ENCODE measurements around the gene ARHGAP26. TPM values are rescaled to one million over a fixed set of nuclear protein-coding genes. Genes with fewer than 3 reads are reported as not detected.
"Not testable (repeated sequence)": the region's sequence is repeated elsewhere in the genome, so short reads cannot be mapped to it uniquely, and the experiment has no call there.

The ARHGAP26 gene
- polyA plus RNA-seq, 4 donors = 10.4 to 12.2 (median 11.0) TPM

DNA sequence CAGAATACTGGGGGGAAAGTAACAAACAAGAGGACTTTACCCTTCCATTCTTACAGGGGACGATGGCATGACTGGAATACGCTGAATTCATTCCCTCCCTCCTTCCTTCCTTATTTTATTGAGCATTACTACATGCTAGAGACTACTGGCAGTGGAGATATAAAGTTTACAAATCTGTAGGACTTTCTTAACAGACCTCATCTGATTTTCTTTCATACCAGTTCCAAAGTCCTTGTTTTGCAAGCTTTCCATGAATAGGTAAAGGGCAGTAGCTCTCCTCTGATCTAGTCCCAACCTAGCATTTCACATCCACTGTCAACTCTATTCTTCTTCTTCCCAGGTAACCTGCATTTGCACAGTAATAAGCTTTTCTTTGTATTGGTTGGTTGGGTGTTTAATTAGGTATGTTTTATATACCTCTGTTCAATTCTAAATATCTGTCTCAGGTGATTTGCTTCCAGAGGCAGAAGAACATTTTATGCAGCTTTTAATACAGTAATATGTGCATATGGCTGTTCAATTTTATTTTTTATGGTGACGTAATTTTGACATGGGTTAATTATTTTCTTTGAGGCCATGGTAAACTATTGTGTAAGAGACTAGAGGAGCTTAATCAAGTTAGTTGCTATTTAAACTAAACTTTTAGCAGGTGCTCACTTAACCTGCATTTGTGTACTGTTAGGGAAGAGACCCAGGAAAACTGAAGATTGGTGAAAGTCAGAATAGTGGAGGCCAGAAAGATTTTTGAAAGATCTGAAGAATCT is 150.9 kb downstream of the ARHGAP26 start:
- no peak for DNase-seq (ENCODE audit: low read depth in 4 of 4, low spot score in 3 of 4)

DNA sequence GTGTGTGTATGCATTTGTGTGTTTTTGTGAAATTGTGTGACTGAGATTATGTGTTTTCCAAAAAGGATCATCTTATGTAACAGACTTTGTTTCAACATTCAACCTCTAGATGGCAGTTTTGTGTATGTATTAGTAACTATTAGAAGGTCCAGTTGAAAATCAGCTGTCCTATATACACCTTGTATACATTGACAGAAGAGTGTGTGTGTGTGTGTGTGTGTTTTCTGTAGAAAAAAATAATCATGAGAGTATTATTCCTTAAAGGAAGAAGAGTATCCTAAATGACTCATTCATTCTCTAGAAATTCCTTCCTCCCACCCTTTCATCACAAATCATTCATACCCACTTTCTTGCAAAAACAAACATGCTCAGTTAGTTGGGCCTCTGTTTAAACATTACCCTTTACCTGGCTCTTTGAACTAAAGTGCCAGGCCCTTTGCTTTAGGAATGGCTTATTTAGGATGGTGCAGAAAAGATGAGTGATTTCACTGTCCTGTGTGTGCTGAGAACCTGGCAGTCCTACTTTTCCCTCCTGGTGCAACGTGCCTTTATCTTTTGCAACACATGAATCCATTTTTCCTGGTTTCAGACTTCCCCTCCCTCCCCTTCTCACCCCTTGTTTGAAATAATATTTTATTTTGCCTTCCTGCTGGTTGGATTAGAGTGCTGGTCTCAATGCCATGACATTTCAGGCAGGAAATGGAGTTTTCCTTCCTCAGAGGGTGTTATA is 152.2 kb downstream of the ARHGAP26 start:
- no peak for DNase-seq (ENCODE audit: low read depth in 4 of 4, low spot score in 3 of 4)

DNA sequence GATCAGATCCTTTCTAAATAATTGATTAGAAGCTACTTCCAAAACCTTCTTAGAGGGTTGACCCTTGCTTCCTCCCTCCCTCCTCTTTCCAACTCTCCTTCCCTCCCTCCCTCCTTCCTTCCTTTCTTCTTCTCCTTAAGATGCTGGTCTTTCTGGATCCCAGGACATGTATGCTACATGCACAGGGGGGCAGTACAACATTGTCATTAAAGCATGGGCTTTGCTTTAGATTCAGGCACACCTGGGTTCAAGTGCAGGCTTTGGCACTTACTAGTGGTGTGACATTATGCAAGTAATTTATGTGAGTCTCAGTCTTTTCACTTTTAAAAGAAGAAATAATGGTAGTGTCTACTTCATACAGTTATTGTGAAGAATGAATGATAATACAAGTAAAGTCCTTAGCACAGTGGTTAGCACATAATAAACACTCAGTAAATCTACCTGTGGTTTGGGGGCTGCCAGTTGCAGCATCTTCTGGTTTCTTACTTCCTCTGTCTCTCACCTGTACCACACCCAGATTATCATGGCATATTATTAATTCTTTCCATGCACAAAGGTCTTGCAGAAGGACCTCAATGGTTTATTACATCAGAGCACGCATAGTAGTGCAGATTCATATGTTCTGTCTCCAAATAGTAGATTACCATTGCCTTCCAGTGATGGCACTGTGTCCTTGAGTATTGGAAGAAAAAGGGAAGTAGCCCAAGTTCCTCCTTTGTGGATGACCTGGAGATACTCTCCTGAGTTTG is 154.1 kb downstream of the ARHGAP26 start:
- DNase-seq (ENCODE audit: low read depth in 4 of 4, low spot score in 3 of 4) = no peak

DNA sequence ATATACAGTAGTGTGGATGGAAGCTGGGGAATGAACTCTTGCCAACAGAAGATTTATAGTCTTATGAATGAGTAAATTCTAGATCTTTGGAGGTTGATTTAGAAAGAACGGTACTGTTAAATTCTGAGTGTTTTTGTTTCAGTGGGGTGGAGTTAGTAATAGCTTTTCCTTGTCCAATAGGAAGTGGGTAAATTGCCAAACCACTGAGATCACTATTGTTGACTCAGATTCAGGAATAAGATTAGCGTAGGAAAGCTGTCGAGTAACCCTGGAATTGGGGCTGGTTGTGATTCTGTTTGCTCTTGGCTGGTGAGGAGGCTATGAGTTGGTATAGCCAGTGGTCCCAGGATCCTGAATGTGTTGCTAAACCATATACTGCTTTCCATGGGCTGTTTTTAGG is 155.6 kb downstream of the ARHGAP26 start:
- no peak for DNase-seq (ENCODE audit: low read depth in 4 of 4, low spot score in 3 of 4)

DNA sequence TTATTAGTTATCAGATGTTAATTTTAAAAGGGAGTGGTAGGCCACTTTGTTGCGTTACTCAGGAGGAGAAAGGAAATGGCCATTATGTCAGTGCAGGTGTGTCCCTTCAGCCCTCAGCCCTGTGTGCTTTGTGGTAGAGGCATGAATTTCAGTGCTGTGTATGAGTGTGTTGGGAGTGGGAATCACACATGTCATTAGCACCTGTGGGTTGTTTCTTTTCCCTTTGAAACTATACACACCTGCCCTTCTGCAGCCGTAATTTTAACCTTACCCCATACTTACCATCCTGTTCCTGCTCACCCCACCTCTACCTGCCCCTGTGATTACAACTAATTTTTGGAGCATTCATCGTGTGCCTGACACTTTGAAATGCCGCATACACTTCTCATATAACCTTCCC is 156.4 kb downstream of the ARHGAP26 start:
- DNase-seq (ENCODE audit: low read depth in 4 of 4, low spot score in 3 of 4) = no peak

DNA sequence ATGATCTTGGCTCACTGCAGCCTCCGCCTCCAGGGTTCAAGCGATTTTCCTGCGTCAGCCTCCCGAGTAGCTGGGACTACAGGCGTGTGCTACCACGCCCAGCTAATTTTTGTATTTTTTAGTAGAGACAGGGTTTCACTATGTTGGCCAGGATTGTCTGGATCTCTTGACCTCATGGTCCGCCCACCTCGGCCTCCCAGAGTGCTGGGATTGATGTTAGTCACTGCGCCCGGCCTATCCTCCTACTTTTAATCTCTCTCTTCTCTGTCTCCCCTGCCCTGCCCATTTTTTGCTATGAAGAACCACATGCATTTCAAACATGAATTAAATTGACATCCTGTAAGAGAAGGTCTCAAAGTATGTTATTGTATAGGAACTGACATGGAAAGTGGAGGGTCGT is 158.8 kb downstream of the ARHGAP26 start:
- DNase-seq (ENCODE audit: low read depth in 4 of 4, low spot score in 3 of 4) = not testable (repeated sequence)

DNA sequence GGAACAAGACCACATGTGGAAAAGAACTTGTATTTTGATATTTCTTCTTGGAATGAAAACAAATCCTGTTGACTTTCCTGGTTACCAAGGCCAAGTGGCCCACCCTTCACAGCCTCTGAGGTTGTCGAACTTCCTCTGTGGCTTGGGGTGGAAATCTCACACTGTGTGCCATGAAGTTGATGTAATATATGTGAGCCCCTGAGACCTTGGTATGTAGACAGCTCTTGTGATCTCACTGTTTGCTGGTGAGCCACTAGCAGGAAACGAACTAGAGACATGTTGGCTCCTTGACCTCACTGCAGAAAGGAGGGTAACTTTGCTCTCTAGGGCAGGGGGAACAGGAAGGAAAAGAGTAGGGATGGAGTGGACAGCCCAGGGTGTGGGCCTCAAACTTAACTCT is 159.4 kb downstream of the ARHGAP26 start:
- no peak for DNase-seq (ENCODE audit: low read depth in 4 of 4, low spot score in 3 of 4)

DNA sequence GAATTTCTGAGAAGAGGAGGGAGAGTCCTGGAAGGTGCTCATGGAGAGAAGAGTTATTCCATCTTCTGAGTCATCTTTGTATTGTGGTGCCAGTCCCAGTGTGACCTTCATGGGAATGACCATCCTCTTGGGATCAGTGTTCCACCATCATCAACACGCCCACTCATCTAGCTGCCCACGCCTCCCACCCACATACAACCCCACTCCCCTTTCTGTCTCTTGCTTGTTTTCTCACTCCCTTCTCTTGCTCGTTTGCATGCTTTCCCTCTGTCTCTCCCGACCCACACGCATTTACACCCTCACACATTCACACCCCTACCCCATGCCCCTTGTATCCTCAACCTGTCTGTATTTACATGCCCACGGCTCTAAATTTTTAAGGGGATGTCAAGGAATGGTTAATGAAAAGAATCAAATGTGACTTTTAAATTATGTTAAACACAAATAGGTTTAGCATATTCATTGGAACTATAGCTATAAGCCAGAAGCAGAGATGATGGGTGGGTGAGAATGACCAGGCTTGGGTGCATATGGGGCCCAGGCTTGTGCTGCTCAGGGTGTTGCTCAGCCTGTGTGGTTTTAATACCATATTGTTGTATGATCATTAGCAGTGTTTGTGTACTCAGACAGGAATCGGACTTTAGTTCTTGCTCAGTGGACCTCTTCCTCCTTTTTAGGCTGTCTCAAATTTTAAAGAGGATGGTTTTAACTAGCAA is 160.4 kb downstream of the ARHGAP26 start:
- DNase-seq (ENCODE audit: low read depth in 4 of 4, low spot score in 3 of 4) = no peak

DNA sequence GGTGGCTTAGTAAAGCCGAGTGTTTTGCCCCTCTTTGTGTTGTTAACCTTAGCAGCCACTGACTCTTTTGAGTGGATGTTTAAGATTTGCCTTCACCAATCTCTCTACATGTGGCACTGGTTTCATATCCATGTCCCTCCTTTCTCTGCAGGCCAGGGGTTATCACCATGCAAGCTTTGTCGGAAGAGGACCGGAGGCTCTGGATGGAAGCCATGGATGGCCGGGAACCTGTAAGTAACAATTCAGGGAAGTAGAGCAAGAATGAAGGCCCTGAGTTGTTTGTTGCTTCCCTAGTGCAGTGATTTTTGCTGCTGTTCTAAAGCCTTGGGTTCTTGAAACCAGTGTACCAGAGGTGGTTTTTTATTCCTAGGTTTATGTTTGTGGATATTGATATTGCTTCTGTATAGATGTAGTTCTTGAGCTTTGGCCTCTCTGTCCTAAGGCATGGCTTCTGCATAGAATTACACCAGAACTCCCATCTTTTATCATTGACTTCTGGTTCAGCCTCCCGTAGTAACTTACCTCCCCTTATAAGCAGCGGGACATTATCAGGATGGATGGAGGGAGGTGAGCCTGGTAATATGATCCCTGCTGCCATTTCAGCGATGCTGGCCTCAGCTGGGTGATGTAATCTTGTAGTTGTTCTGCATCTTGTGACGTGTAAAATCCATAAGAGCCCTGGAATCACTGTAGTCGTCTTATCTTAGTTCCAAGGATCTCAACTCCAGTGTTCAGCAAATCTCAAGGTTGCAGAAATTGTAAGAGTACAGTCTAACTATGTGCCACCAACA is 161.9 kb downstream of the ARHGAP26 start:
- no peak for DNase-seq (ENCODE audit: low read depth in 4 of 4, low spot score in 3 of 4)

DNA sequence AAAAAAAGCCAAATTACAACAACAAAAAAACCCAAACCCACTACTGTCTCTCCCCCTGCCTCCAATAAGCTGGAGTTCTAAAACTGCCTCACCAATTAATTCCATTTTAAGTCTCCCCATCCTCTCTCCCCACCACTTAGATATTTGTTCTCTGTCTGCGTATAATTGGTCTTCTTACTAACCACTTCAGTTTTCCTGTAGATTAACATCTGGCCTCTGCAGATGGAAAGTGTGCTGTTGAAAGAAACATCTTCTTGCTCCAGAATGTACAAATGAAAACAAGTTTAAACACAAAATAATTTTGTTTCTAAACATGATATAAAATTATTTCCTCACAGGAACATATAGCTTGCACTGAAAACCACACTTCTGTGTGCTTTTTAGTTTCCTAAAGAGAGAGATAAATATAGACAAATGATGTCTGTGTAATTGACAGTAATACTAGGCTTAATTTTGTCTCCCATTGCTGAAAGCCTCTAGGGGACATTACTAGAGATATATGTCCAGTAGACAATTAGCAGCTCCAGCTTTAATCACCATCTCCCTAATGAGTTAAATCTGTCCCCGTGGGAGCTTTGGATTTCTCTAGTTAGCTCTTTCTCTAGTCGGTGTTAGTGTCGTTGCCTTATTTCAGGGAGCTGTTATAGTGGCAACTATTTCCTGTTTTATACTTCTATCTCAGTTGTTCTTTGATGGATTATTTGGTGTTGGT is 164.0 kb downstream of the ARHGAP26 start:
- DNase-seq (ENCODE audit: low read depth in 4 of 4, low spot score in 3 of 4) = no peak

DNA sequence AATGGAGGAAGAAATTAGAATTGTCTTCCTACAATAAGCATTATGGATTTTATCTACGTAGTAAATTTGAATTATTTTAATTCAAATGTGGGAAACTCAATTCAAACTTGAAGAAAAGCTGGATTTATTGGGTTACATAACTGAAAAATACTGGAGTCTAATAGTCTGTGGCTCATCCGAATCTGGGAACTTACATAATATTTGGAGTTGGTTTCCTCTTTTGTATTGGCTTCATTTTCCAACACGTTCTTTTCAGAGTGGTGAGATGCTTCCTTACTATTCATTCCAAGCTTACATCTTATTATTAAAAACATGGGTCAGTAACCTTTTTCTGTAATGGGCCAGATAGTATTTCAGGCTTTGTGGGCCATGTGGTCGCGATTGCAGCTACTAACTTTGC is 164.8 kb downstream of the ARHGAP26 start:
- DNase-seq (ENCODE audit: low read depth in 4 of 4, low spot score in 3 of 4) = no peak

DNA sequence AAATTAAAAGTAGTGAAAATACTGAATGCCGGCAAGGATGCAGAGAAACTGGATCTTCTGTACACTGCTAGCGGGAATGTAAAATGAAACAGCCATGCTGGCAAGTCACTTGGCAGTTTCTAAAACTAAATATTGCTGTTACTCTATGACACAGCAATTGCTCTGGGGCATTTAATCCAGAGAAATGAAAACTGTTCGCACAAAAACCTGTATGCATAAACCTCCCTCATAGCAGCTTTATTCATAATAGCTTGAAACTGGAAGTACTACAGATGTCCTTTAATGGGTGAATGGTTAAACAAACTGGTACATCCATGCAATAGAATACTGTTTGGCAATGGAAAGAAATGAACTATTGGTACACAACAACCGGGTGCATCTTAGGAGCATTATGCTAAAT is 167.2 kb downstream of the ARHGAP26 start:
- DNase-seq (ENCODE audit: low read depth in 4 of 4, low spot score in 3 of 4) = no peak

DNA sequence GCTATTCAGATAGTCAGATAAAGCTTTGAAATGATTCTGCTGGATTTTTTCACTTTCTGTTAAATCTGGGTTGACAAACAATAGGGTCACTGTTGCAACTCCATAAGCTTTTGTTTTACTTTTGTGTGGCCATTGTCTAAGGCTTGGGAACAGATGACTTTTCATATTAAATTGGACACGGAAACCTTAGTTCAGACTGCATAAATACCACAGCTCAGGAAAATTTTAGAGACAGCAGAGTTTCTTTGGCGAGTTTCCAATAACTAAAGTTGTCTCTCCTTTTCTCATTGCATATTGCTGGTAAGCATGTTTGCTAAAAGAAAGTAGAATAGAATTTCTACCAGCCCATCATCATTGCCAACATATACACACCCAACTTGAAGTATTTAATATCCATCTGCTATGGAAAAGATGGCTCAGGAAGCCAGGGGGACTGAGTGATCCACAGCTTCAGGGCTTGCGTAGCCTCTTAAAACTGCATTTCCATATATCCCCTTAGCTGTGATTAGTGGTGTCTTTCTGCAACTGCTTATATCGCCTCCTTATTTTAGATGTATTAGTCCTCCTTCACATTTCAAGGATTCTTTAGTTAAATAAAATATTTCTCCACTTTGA is 168.2 kb downstream of the ARHGAP26 start:
- DNase-seq (ENCODE audit: low read depth in 4 of 4, low spot score in 3 of 4) = no peak

DNA sequence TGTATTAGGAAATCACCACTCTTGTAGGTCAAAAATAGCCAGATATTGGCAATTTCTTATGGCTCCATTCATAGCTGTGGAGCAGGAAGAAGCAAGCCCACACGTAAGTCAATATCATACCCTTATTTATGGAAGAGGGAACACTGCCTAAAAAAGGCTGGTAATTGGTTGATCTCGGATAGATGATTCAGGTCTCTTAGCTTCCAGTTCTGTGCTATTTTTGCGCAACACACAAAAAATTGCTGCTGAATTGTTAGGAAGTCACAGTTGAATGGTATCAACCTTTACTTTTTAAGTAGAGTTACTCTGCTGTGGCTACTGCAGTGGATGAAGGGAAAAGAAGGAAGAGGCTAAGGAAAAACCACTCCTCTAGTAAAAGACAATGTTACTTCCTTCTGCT is 168.8 kb downstream of the ARHGAP26 start:
- no peak for DNase-seq (ENCODE audit: low read depth in 4 of 4, low spot score in 3 of 4)

DNA sequence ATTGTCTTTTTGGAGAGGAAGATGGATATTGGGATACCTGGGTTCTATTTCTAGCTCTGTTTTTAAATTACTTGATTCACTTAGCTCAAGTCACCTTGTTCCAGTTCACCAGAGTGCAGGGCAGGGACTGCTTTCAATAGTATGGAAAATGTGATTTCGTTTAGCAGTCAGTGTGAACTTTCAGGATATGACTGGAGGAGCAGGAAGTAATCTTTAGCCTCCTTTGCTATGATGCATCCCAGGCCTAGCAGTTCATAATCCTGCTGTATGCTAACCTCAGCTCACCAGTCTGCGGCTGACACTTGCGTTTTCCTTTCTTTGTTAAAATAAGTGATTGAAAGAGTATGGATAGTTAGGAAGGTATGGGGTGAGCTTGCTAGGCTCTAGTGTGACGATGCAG is 169.7 kb downstream of the ARHGAP26 start:
- no peak for DNase-seq (ENCODE audit: low read depth in 4 of 4, low spot score in 3 of 4)

DNA sequence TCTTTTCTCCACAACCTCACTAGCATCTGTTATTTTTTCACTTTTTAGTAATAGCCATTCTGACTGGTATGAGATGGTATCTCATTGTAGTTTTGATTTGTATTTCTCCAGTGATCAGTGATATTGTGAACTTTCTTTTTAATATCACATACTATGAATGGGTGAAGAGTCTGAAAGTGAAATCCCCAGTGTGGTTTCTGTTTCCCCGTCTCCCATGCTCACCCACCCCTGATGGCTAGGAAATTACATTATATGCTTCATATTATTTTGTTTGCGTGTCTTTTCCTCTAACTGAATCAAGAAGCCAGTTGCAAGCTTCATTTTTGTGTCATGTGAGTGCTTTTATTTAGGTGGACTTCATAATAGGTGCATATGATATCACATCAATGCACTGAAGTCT is 171.1 kb downstream of the ARHGAP26 start:
- DNase-seq (ENCODE audit: low read depth in 4 of 4, low spot score in 3 of 4) = no peak

DNA sequence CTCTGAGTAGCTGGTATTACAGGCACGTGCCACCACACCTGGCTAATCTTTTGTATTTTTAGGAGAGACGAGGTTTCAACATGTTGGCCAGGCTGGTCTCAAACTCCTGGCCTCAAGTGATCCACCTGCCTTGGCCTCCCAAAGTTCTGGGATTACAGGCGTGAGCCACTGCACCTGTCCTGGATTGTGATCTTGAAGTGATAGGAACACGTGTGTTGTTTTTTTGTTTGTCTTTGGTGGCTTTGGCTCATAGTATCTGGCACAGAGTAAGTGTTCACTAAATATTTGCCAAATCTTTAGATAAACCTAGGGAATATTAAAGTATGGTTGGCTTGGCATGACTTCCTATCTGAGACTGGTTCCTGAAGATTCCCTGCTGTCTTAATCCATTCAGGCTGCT is 172.7 kb downstream of the ARHGAP26 start:
- no peak for DNase-seq (ENCODE audit: low read depth in 4 of 4, low spot score in 3 of 4)

DNA sequence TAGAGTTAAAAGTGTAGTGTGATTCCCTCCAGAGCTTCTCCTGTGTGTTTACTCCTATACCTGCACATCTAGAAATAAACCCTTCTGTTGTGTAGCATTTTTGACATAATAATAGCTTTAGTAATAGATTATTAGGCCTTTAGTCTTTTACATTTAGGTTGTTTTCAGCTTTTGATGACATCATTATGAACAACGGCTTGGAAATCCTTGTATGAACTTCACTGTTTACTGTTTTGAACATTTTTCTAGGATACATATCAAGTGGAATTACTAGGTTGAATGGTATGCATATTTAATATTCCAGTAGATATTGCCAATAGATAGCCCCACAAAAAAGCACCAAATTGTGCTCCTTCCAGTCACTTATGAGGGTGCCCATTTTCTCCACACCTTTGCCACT is 174.0 kb downstream of the ARHGAP26 start:
- DNase-seq (ENCODE audit: low read depth in 4 of 4, low spot score in 3 of 4) = no peak

DNA sequence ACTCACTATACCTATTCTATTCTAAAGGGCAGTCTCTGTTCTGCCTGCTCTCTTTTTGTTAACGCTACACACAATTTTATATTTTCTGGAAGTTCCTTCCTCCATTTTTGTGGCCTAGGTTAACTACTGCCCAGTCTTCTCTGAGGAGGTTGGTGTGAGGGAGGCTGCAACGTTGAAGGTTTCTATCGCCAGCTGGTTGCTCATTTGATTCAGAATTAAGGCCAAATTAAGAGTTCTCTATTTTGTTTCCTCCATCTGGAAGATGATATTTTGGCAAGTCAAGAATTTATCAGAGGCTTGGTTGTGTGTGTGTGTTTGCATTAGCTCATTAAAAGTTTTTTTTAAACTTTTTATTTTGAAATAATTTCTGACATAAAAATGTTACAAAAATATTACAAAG is 175.1 kb downstream of the ARHGAP26 start:
- DNase-seq (ENCODE audit: low read depth in 4 of 4, low spot score in 3 of 4) = no peak
